Right lung (tissue), 5 donors: ENCODE results near the gene GRID2. TPM values are rescaled to one million over a fixed set of nuclear protein-coding genes. Genes with fewer than 3 reads are reported as not detected.

ENCODE experiments used
- DNase-seq, 2 donors: peaks; one replicate each; pipeline ENCODE4 v3.0.0-alpha.2; 2013
- polyA plus RNA-seq, 5 donors: library from polyadenylated mRNA; unstranded; fragments of 120-200 nt; gene quantifications; one replicate each; pipeline versions ENCODE4 v1.2.1 to v1.2.3, GENCODE V29; 2013; ENCODE audit warnings: inconsistent platforms in 1 of 5, low replicate concordance in 1 of 5; ENCODE audit not compliant: insufficient read length in 5 of 5, insufficient read depth in 1 of 5

Gene GRID2
- polyA plus RNA-seq, 5 donors: 0.09 to 0.58 (median 0.17) TPM

DNA sequence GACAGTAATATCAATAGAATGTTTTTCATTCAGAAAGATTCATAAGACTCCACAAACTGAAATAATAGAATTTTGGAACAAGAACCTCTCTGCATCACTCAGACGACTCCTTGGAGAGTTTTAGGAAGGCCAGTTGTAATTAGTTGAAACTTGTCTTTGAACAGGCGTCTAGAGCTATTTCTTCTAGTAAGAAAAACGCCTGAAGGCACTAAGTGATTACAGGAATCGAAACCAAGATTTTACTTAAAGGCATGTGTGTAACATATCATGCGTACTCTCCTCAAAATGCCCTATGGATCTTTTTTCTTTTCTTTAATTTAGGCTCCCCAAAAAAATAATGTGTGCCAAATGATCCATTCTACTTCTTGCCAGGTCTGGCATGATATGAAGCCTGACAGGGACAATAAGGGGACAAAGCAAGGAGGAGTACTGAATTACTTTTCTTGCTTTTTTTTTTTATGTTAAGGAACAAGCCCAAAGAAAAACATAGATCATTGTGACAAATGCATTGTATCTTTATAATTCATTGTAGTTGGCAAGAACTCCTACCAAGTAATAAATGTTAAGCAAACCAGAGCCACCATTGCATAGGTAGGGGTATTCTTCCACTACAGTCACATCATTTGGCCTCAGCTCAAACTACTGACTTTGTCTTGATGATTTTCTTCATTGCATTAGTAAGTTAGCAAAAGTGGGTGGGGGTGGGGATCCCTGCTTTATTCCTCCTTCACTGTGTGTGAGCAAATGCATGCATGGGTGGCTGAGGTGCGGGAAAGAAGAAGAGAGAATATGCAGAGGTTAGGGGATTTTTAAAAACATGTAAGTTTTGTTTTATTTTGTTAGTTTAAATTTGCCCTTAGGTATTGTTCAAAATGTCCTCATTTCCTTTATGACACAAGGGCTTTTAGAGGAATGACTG lies 1444.9 kb downstream of the GRID2 start:
- no peak for DNase-seq

DNA sequence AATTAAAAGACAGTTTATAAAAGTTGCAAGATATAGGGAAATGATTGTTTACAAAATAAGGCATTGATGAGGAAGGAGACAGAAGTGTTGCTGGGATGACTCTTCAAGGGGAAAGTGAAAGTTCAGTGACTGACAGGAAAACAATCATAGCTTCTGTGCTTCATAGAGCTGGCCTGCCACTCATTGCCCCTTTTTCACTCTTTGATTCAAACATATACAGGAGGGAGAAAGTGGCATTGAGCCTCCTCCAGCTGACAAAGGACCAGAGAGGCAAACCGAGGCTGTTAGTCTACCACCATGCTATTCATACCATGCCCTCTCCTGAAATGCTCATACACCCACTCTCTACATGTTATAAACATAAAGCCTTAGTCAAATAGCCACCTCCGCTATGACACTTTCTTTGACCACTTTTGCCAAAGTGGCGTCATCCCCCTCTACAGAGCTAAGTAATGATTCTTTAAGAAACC lies 1445.6 kb downstream of the GRID2 start:
- DNase-seq: no peak

DNA sequence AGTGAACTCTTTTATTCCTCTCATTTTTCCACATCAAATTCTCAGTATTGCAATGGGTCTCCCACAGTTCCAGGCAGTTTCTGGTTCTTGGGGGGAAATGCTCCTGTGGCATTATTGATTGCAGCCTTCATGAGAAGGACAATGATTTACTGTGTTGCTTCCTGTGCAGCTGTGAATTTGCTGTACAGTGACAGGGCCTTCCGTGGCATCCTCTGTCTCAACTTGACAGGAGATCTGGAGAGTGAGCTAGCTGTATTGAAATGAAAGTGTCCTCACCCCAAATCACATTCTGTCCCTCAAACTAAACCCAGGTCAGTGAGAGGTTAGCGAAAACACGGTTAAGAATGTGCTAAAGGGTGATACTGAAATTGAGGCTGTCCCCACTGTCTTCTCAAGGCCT lies 1447.6 kb downstream of the GRID2 start:
- DNase-seq: no peak

DNA sequence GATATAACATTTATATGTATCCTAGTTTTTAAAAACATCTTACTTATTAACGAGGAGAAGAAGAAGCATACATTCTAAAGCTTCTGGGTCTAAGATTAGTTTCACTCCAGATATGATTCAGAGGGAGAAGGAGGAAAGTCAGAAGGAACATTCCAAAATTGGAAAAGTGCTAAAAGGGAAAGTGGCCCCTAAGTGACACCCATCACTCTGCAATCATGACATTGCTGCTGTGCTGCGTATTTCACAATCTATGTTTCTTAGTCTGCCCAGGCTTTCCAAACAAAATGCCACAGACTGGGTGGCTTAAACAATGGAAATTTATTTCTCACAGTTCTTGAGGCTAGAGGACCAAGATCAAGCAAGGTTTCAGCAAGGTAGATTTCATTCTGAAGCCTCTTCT lies 1452.3 kb downstream of the GRID2 start:
- no peak for DNase-seq

DNA sequence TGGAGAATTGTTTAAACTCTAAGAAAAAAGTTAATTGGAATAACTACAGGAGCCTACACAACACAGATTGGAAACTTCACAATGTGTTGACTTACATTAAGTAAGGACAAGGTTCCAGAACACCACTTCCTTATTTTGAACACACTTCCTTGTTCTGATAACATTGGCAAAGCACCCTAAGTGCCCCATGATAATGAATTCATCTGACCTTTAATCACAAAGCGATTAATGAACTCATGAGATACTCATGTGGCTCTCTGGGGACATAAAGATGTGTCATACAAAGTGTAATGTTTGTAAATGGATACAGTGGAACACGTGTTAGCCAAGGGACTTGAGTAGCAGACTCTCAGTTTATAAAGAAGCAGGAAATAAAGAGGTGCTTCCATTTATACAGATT lies 1455.7 kb downstream of the GRID2 start:
- no peak for DNase-seq

DNA sequence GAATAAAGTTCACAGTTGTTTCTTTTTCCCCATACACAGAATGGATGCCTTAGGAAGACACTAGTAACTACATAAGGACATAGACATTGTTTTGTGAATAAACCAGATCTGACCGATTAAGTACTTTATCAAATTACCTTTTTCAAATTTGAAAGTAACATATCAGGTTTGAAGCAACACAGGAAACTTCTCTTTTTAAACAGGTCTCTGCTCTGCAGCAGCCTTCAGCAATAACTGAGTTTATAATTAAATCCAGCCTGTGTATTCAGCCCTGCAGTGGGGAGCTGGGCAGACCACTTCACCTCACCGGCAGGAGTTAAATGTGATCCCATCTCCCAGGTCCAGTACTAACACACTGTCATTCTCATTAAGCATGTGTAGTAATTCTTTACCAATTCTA lies 1456.5 kb downstream of the GRID2 start:
- no peak for DNase-seq

DNA sequence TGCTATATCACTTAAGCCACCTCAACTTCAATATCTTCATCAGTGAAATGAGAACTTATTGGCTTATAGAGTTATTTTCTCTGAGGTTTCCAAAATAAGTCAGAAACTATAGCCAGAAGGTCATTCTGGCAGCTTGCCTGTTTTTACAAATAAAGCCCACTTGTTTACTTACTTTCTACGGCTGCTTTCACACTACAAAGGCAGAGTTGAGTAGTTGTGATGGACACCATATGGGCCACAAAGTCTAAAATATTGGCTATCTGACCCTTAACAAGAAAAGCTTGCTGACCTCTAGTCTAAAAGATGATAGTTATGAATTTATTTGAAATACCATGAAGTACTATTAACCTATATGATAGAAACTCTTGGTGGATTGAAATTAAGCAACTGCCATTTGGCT lies 1457.5 kb downstream of the GRID2 start:
- DNase-seq: peak; percentile 19 to 32

DNA sequence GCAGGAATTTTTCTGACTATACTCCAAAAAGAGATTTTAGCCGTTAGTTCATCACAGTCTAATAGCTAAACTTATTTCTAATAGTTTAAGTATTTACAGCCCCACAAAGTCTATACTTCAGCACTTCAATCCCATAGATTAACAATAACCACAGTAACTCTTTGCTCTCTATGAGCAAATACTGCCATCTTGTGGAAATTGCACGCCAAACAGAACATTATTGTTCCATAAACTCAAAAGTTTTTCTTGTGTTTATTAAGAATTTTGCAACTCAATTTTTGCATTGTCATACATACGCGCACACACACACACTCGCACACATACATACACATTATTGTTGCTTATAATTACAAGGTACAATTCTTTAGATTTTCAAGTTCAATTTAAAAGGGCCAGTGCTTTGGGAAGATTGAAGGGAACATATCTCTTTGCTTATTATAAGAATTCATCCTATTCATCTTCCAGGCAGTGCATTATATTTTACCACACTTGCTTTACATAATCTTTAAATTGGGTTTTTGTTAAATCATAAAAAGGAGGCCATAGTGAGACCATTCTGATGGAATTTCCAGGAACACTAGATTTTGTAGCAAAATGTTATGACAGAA lies 1461.0 kb downstream of the GRID2 start:
- peak in 1 of 2 donors; percentile 46 for DNase-seq

DNA sequence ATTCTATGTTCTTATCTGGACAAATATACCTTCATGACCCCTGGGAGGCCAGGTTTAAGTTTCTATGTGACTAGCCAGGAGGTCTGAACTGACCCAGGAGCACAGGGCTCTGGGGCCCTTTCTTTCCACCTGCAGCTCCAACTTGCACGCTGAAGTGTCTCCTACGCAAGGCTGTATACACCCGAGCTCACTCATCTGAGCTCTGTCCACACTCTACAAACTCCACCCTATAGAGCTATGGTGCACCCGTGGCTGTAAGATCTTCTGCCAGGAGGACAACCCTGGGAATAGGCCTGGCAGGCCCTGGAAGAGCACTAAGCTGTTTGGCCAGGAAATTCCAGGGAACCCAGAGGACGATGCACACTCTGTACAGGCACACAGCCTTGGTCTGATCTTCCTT lies 1464.2 kb downstream of the GRID2 start:
- no peak for DNase-seq

DNA sequence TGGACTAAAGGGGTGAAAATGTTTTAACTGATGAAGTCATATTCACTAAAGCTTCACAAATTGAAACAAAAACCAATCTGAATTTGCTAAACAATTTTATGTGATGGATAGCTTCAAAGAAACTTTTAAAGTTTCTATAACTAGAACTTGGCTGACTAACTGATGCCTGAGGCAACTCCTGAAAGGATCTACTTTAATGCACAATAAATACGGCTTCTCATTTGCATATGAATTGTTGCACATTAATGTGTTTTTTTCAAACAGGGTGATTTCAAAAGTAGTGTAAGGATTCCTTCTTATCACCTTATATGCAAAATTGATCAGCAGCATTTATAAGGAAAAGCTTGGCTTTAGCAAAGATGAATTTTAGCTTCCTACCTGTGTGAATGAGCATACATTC lies 1466.4 kb downstream of the GRID2 start:
- DNase-seq: no peak

DNA sequence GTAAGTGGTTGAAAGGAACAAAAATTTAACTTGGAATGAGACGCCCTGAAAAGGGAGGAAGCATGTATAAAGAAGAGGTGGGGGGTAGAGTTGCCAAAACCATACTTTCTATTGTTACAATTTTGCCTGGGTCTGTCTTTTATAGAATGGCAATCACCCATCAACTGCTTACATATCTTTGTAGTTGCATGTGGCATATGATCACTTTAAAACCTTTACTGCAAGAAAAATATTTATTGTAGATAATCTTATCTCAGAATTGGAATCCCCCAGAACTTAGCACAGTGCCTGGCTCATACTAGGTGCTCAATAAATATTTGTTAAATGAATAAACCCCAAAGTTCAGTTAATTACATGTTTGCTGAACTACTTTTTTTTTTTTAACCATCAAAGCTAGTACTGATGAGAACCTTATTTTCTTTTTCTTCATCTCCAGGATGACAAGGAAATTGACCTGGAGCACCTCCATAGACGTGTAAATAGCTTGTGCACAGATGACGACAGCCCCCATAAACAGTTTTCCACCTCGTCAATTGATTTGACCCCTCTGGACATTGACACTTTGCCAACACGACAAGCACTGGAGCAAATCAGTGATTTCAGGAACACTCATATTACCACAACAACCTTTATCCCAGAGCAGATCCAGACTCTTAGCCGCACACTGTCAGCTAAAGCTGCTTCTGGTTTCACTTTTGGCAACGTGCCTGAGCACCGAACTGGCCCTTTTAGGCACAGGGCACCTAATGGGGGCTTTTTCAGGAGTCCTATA lies 1468.1 kb downstream of the GRID2 start:
- DNase-seq: no peak

DNA sequence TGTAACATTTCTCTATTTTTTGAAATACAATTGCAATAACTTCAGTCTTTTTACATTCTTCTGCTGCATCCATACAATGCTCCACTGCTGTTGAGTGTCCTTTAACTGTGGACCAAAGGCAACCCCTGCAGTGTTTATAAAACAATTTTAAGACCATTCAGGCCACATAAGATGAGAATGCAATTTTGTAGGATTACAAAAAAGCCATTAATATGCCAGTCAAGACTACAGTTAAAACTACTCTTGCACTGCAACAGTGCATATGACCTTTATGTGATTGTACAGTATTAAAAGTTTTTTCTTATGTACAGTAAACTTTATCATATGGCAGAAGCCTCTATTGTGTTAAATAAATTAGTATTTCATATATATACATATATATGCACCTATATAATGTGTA lies 1469.1 kb downstream of the GRID2 start:
- no peak for DNase-seq

DNA sequence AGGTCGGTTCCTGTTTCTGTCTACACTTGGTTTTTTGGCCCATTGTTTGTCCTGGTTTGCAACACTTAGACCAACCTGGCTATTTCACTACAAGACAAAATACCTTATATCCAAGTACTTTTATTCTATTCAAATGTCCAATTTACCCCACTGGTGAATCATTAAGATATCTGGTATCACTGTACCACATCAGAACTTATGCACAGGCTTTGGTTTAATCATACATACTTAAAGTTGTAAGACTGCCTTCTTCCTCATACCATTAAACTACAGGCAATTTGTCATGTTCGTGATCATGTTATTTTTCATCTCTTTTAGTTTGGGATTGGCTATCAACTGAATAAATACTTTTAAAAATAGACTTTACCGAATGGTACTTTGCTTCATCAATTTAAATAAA lies 1471.8 kb downstream of the GRID2 start:
- DNase-seq: no peak

DNA sequence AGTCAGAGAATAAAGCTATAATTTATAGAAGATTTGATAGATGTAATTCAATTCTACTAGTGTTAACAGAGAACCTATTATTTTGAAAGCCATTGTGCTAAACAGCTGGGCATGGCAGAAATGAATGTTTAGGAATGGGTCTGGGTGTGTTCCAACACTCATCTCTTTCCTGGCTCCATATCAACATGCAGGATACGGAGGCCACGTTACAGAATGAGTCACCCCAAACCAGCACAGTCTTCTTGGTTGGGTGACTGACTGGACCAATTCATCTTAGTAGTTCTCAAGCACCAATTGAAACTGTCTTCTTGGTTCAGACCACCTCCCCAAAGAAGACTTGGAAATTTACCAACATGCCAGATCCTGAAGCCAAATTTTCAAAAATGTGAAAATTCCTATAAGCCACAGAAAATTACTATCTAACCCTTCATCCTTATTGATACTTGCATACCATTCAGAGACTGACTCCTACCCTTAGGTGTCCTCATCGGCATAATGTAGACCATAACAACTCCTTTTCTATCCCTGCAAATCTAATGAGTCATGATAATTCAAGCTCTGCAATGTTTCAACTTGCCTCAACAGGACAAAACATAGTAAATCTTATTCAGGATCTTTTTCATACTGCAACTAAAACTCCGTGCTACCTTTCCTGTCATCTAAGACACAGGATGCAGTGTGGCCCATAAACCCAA lies 1472.8 kb downstream of the GRID2 start:
- DNase-seq: no peak

DNA sequence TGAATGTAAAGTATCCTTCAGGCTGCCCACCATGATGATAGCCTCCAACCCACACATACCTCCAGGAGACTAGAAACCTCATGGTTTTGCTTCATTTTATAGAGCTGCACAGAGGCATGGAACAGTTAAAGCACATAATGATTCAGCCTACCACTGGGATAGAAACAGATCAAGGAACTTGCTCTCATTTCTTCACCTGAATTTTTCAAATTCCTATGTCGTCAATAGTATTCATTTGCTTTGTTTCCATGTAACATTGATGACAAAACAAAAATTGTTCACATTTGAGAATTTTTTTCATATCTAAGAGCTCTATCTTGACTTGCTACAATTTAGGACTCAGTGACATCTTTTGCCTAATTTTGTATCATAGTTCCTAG lies 1473.3 kb downstream of the GRID2 start:
- DNase-seq: no peak

DNA sequence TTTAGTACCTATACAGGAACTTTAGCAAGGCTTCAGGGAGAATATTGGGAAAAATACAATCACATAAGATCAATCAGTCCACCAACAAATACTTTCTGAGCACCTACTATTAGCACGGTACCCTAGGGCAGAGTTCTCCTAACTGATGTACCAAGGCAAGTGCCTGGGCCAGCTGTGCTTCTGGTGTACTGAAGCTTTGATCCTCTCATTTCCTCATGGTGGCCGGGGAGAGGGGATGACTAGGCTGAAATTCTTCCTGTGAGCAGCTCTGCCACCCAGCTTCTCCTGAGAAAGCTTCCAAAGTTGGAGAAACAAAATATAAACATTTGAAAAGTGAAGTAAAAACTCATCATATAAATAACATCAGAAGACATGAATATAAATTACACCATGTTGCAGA lies 1475.5 kb downstream of the GRID2 start:
- no peak for DNase-seq

DNA sequence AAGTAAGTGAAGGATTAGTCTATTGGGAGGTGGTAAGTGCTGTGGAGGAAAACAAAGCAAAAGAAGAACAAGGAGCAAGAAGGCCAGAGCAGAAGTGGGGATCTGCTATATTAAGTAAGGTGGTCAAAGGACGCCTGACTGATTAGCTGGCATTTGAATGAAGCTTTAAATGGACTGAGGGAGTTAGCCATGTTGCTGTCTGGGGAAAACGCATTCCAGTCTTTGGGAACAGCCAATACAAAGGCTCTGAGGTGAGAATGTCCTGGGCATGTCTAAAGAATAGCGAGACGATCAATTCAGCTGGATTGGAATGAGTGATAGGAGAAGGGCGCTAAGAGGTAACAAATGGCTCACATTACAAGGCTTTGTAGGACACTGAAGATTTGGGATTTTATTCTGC lies 1476.3 kb downstream of the GRID2 start:
- no peak for DNase-seq

DNA sequence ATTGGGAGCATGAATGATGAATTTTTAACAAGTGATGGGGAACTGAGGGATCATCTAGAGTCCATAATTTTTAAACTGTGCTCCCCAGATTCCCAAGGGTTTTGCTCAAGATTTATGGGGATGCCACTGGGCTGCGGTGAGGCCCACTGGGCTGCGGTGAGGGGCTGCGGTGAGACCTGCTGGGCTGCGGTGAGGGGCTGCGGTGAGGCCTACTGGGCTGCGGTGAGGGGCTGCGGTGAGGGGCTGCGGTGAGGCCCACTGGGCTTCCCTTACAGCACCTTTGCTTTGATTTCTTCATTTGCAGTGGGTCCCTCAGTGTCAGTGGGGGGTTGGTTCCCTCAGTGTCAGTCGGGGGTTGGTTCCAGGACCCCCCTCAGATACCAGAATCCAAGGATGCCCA lies 1477.4 kb downstream of the GRID2 start:
- no peak for DNase-seq

DNA sequence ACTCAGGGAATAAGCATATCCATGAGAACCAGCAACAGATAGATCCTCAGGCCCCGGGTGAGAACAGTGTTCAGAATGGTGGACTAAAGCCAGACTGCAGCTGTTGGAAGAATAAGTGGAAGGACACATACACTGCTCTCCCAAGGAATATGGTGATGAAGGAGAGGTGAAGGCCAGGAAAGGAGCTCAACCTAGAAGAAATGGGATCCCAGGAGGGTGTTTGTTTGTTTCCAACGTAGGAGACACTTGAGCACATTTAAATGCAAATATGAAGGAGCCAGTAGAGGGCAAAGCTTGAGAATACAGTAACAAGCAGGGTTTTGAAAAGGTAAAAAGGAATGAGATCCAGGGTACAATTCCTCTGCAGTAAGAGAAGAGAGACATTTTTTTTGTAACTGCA lies 1482.4 kb downstream of the GRID2 start:
- no peak for DNase-seq

DNA sequence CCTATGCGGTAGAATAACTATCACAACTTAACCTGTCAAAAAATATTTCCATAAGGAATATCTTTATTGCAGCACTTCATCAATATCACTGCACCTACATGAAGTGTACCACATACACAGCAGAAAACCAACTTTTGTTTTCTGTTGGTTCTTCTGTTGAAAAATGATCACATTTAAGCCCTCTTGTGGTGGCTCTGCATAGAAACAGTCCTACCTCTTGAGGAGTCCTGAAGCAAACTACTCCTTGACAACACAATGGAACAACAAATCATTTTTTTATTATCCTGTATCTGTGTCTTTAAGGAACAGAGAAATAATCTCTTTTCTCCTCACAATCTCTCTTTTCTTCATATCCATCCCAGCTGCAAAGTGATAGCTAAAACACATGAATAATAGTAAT lies 1484.9 kb downstream of the GRID2 start:
- no peak for DNase-seq

DNA sequence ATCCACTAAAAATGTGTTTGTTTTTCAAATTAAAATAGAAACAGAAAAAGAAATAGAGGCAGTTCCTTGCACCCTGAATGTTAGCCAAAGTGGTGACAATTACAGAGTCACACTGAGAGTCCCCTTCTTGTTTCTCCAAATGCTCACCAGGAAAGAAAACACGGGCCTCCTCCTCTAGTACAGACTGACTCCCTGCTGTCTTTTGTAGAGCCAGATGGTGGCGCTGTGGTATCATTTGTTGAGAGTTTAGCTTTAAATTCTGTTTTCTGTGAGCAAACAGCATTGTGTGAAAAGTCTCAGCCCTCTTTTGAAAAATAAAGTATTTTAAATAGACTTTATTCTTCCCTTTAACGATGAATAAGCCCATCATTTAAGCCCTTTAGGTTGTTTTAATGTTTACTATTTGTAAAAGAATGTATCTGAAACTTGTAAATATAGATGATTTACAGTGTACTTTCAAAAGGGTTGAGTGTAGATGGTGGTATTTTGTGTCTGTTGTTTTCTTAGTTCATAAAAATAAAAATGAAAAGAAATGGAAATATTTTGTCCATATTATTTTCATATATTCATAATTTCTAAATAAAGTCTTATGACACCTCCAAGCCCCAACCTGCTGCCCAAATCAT lies 1487.9 kb downstream of the GRID2 start:
- peak; percentile 28 to 58 for DNase-seq

DNA sequence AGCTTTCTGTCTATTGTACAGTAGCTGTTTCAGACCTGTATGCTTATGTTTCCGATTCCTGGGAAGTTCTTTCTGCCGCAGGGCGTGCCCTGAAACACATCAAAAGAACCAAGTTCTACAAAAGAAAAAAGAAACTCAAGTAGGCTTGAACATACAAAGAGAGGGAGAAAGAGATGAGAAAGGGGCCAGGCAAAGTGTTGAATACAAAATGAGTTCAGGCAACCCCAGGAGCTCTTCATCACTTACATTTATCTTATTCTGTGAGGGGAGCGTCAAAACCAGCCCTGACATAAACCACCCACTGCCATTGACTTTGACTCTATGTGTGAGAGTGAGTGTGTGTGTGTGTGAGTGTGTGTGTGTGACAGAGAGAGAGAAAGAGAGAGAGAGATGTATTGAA lies 1498.3 kb downstream of the GRID2 start:
- DNase-seq: no peak
